ENCODE results near the gene LRCH1. TPM values are rescaled to one million over a fixed set of nuclear protein-coding genes. Genes with fewer than 3 reads are reported as not detected.
"Not testable (repeated sequence)": the region's sequence is repeated elsewhere in the genome, so short reads cannot be mapped to it uniquely, and the experiment has no call there.

LRCH1 gene
- total RNA-seq, 2 experiments from 2014 or later: 16.7 to 27.8 TPM

DNA sequence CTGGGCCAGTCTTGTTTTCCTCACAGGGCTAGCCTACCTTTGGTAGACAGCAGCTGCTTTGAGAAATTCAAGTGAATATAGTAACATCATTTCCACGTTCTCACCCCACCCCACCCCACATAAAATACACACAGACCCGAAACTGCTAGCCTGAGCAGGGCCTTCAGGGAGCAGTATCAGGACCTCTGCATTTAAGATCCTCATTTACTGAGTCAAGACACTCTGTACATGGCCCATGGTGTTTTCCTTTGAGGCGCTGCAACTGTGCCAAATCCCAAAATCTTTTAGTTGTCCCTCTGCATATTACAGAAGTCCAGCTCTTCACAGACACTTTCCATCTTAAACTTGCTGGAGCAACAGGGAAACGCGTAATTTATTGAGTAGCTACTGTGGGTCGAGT is 200.9 kb downstream of the LRCH1 start:
- Histone ChIP-seq H3K4me2 (ENCODE audit: low read length) (no peak overlapping the region), H3K27ac (ENCODE audit: low read depth, low read length, poor library complexity, severe bottlenecking) (no peak overlapping the region), H3K9me3 (ENCODE audit: low read length) (no peaks in the 10 kb centered on the region), H3K4me1 (ENCODE audit: insufficient read depth, low read length, poor library complexity, severe bottlenecking) (peaks cover 17% of the 10 kb centered on the region), H3K36me3 (ENCODE audit: insufficient read depth, low read length) (peaks cover 45% of the 10 kb centered on the region), H4K20me1 (ENCODE audit: insufficient read depth, low read length) (no peaks in the 10 kb centered on the region), H3K4me3 (ENCODE audit: low read depth, low read length, poor library complexity, severe bottlenecking) (no peak overlapping the region), H3K79me2 (ENCODE audit: insufficient read depth, low read depth, low read length) (no peaks in the 10 kb centered on the region), H3K9me2 (ENCODE audit: insufficient read depth, low read length) (no peaks in the 10 kb centered on the region), H2AFZ (ENCODE audit: low read length) (no peak overlapping the region)
- POLR2A ChIA-PET: interaction anchor here (0.5 kb wide), 1 partner anchor 397 kb away, joined by 3 read pairs; no protein-coding TSS in a partner anchor
- no TSS peak for BruUV-seq (replicated peaks)
- no peak for DNase-seq (ENCODE audit: low spot score)
- no peak for TF ChIP-seq CTCF (conservative IDR thresholded peaks at IDR 0.05; ENCODE audit: low read length)
- TF ChIP-seq EZH2phosphoT487 (IDR thresholded peaks at IDR 0.05; ENCODE audit: borderline replicate concordance, low read depth, low read length): no peak
- CTCF ChIA-PET (ENCODE audit: unreplicated experiment): no interaction called here
- intact Hi-C loops (cut with micrococcal nuclease; ENCODE audit: unreplicated experiment): no loop called here

- ChIA-PET POLR2A (no interaction called here), CTCF (ENCODE audit: unreplicated experiment) (no interaction called here)
- DNase-seq (ENCODE audit: low spot score): no peak
- peaks cover 23% of the 10 kb centered on the region for H3K4me1 ChIP-seq (ENCODE audit: insufficient read depth, low read length, poor library complexity, severe bottlenecking)
- H3K9me2 ChIP-seq (ENCODE audit: insufficient read depth, low read length): no peaks in the 10 kb centered on the region
- H3K4me2 ChIP-seq (ENCODE audit: low read length): no peak overlapping the region
- no peak for TF ChIP-seq EZH2phosphoT487 (IDR thresholded peaks at IDR 0.05; ENCODE audit: borderline replicate concordance, low read depth, low read length)
- no peak for TF ChIP-seq CTCF (conservative IDR thresholded peaks at IDR 0.05; ENCODE audit: low read length)
- no TSS peak for BruUV-seq (replicated peaks)
- no peak overlapping the region for H3K4me3 ChIP-seq (ENCODE audit: low read depth, low read length, poor library complexity, severe bottlenecking)
- intact Hi-C loops (cut with micrococcal nuclease; ENCODE audit: unreplicated experiment): no loop called here
- no peaks in the 10 kb centered on the region for H3K9me3 ChIP-seq (ENCODE audit: low read length)
- peaks cover 36% of the 10 kb centered on the region for H3K36me3 ChIP-seq (ENCODE audit: insufficient read depth, low read length)
- no peak overlapping the region for H3K27ac ChIP-seq (ENCODE audit: low read depth, low read length, poor library complexity, severe bottlenecking)
- no peaks in the 10 kb centered on the region for H4K20me1 ChIP-seq (ENCODE audit: insufficient read depth, low read length)
- H3K79me2 ChIP-seq (ENCODE audit: insufficient read depth, low read depth, low read length): no peaks in the 10 kb centered on the region
- H2AFZ ChIP-seq (ENCODE audit: low read length): no peak overlapping the region
Measured at GRCh38 chr13:46754812-46755211, 201.8 kb downstream of the LRCH1 start.

GRCh38 chr13:46755508-46755907 is 202.5 kb downstream of the LRCH1 start:
- not testable (repeated sequence) for DNase-seq (ENCODE audit: low spot score); BruUV-seq (replicated peaks)

More at GRCh38 chr13:46755508-46755907, 202.5 kb downstream of the LRCH1 start:
- H4K20me1 ChIP-seq (ENCODE audit: insufficient read depth, low read length); H2AFZ ChIP-seq (ENCODE audit: low read length); POLR2A ChIA-PET; H3K9me3 ChIP-seq (ENCODE audit: low read length); H3K4me3 ChIP-seq (ENCODE audit: low read depth, low read length, poor library complexity, severe bottlenecking); H3K9me2 ChIP-seq (ENCODE audit: insufficient read depth, low read length); H3K27ac ChIP-seq (ENCODE audit: low read depth, low read length, poor library complexity, severe bottlenecking); H3K79me2 ChIP-seq (ENCODE audit: insufficient read depth, low read depth, low read length); H3K4me2 ChIP-seq (ENCODE audit: low read length); intact Hi-C loops (cut with micrococcal nuclease; ENCODE audit: unreplicated experiment); CTCF ChIA-PET (ENCODE audit: unreplicated experiment): not testable (repeated sequence)
- peaks cover 29% of the 10 kb centered on the region for H3K4me1 ChIP-seq (ENCODE audit: insufficient read depth, low read length, poor library complexity, severe bottlenecking)
- H3K36me3 ChIP-seq (ENCODE audit: insufficient read depth, low read length): peaks cover 30% of the 10 kb centered on the region
